Measurements from ENCODE around the gene SLC27A2.

SLC27A2 gene

DNA sequence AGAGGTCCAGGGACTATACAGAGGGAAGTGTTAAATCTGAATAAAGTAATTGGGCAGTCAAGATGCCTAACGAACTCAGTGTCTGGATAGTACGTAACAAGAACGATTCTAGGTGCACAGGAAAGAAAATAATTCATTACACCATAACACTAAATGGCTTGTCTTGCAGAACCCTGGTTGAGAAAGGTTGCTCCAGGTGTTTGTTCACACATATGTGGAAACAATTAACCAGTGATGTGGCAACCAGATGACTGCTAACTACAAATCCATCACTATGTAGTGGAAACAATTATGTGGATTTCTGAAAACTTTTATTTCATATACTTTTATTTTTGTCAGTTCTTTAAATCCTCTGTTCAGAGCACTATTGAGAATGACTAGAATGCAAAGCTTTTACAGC, 93.9 kb downstream of the SLC27A2 start:
- no peak for DNase-seq (ENCODE audit: low spot score)

- DNase-seq (ENCODE audit: low spot score), result no peak
These were observed 95.4 kb downstream of the SLC27A2 start for GRCh38 chr15:50277370-50277769.

GRCh38 chr15:50278496-50278895, 96.5 kb downstream of the SLC27A2 start:
- DNase-seq (ENCODE audit: low spot score), result no peak

GRCh38 chr15:50280271-50280670, 98.3 kb downstream of the SLC27A2 start:
- DNase-seq (ENCODE audit: low spot score), result no peak

DNA sequence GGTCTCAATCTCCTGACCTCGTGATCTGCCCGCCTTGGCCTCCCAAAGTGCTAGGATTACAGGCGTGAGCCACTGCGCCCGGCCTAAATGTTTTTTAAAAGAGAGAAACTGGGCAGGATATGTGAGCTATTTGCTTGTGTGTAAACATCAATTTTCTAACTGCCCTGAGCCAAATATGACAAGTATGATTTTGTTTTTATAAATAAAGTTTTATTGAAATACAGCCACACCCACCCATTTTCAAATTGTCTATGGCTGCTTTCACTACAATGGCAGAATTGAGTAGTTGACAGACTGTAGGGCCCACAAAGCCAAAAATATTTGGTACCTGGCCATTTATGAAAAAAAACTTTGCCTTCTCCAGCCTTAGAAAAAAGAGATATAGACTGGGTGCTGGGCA, 99.4 kb downstream of the SLC27A2 start:
- DNase-seq (ENCODE audit: low spot score), result no peak
